GM21528 (cell line): ENCODE results near the gene ABLIM2.

Source experiments
- ATAC-seq: cut with Tn5 transposase; IDR thresholded peaks from one replicate; pipeline ENCODE4 v1.9.1; 2021; ENCODE audit warnings: mild to moderate bottlenecking, moderate library complexity; ENCODE audit not compliant: unreplicated experiment, low FRiP score

ABLIM2 gene

DNA sequence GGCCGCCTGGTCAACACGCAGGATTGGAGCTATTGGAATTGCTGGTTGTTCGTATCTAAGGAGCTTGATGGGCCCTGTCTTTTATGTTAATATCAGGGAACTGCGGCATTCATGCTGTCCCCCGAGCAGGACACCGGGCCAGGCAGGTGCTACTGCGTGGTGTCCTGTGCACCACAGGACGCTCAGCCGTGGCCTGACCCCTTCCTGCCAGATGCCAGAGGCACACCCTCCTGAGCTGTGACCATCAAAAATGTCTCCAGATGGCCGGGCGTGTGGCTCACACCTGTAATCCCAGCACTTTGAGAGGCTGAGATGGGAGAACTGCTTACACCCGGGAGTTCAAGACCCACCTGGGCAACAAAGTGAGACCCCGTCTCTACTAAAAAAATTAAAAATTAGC lies 32.1 kb downstream of the ABLIM2 start:
- ATAC-seq, result no peak

GRCh38 chr4:8125526-8126056 lies 33.0 kb downstream of the ABLIM2 start:
- ATAC-seq, result no peak

DNA sequence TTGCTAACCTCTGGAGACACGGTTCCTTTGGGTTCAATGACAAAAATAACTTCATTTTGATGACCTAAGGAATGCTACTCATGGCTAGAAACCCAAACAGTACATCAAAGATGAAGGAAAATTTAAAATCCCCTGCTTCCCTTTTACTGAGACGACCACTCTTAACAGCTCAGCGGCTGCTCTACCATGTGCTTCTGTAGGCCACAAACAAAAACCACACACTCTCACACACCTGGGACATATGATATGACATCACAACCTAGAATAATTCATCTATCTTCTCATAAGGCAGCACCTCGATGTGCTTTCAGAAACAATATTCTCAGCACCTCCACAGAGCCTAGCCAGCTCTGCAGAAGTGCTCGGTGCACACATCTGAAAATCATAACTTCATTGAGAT lies 34.7 kb downstream of the ABLIM2 start:
- no peak for ATAC-seq

- no peak for ATAC-seq
These were observed 35.2 kb downstream of the ABLIM2 start for GRCh38 chr4:8123389-8123788.

DNA sequence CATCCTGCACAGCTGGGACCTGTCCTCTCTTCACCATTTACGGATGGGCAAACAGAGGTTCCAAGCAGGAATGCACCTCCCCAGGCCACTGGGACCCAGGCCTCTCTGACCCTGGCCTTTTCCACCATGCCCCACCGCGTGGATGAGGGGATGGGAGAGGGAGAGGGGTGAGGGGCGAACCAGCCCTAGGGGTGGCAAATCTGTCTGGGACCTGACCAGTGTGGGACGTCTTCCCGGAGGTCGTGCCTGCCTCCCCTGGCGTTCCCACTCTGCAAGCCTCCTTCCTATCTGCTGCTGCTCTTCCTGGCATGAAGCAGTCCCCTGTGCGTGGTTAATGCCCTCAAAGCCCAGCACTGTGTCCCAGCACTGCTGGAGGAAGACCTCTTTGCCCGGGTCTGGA lies 35.9 kb downstream of the ABLIM2 start:
- ATAC-seq, result no peak

GRCh38 chr4:8121292-8122015 lies 37.2 kb downstream of the ABLIM2 start:
- ATAC-seq, result no peak

DNA sequence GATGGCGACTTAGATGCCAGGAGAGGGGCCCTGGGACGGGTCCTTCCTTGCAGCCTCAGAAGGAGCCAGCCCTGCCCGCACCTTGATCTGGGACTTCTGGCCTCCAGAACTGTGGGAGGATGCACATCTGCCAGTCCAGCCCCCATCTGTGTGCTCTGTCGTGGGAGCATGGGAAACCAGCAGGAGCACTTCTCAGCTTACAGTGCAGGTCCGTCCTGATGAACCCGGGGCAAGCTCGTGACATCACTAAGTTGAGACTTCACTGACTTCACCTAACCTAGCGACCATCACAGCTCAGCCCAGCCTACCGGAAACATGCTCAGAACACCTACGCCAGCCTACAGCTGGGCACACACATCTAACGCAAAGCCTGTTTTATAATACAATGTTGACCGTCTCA lies 38.1 kb downstream of the ABLIM2 start:
- no peak for ATAC-seq

DNA sequence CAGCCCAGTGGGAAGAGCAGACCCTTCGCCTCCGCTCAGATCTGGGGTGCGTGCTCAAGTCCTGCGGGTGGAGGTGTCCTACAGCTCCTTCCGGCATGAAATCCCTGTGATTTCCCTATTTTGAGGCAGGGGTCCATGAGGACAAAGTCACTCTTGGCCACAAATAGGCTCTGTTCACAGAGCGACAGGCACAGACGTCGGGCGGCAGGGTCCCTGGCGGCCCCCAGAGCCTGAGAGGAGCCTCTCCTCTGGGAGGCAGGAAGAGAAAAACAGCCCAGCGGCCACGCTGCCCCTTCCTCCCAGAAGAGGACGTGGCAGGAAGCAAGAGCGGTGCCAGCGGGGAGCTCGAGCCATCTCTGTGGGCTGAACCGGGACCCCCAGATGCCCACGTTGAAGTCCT lies 38.7 kb downstream of the ABLIM2 start:
- no peak for ATAC-seq

DNA sequence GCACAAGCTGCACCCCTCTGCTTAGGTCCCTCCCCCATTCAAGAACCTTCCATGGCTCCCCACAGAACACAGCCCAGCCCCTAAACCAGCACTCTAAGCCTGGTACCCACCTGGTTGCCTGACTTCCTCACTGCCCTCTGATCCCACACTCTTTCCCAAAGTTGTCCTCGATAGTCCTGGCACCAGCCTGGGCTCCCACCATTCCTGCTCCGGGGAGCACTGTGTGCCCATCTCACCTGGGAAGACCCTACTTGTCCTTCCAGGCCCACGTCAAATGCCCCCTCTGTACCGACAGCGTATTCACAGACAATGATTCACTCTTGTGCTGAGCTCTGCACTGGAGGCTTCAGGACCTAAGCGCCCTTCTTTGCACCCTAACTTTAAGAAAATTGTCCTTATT lies 40.1 kb downstream of the ABLIM2 start:
- no peak for ATAC-seq

DNA sequence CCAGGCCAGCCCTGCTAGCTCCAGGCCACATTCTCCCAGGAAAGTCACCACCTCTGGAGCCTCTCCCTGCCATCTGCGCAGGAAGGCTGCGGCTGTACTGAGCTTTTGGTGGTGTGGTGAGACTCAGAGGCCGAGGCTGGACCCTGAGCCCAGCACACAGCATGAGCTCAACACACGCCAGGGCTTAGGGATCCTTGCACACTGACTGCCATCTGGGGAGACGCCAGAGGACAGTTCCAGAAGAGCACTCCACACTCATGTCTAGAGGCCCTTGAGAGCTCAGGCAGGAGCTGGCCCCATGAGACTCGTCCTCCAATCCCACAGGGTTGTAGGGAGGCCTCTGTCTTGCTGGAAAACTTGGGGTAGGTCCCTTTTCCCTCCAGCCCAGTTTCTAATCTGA lies 40.6 kb downstream of the ABLIM2 start:
- ATAC-seq, result no peak

- no peak for ATAC-seq
These were observed 41.3 kb downstream of the ABLIM2 start for GRCh38 chr4:8117278-8117682.

DNA sequence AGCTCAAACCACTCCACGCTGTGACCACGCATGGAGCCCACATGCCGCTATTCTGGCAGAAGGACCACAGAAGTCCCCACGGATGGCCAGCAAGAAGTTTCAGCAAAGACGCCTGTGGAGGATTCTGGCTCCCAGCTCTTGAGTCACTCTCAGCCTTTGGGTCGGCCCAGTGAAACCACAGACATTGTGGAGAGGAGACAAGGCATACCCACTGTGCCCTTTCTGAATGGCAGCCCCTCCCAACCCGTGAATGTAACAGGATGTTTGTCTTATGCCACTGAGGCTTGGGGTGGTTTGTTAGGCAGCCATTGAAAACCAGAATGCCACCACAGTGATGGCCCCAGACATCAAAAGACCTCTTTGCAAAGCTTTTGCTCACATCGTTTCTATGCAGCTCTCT lies 42.7 kb downstream of the ABLIM2 start:
- no peak for ATAC-seq

GRCh38 chr4:8115203-8115520 lies 43.5 kb downstream of the ABLIM2 start:
- ATAC-seq, result no peak

DNA sequence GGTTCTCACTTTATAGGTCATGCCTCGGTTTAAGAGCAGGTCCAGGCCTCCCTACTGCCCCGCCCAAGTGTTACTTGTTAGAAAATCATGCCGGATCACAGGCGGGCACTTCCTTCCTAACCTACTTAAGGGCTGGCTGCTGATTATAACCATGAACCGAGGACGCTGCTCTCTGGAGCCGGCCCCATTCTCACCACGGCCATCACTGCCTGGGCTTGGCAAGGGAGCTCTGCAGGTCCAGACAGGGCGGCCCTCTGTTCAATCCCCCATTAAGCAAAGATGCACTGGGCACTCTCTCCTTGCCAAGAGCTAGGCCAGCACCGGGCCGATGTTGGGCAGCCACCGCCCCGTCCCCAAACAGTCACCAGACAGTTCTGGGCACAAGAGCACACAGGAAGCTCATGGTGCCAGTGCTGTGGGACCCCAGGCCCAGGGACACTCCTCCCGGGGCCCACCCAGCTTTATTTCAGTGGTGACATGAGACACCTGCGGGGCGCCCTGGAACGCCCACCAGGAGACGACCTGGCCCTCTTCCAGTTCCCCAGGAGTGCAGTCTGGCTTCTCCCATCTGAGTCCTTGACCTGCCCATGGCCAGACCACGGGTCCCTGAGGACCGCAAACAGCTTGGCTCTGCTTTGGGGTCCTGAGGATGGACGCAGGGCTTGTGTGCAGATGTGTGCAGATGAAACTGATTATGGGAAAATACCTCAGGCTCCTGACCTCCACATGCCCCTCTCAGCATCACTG lies 44.0 kb downstream of the ABLIM2 start:
- ATAC-seq, result no peak

DNA sequence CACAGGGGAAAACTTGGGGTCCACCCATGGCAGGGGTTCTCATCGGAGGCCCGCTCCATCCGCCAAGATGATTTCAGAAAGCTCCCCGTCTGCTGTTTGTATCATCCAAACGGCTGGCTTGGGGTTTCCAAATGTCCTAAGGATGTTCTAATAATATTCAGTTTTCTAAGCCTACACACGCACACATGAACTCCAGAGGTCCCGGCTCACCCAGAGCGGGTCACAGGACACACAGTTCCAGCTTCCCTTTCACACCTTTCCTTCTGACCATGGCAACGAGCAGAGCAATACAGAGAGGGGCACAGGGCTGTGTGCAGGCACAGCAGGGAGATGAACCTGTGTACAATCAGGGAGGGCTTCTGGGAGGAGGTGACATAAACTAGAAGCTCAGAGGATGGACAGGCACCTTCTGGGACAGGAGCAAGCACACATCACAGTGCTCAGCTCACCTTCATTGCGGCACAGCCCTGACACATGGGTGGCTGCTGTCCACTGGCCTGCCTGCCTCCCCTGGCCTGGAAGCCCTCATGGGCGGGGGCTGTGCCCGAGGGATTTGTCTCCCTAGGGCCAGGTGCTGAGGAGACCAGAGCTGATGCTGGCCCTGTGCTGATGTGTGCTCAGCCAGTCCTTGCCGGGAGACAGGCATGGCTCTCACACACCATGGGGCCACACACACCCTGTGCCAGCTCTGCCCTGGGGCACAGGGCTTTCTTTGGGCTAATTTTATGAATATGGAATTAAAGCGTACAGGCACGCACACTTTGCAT lies 44.8 kb downstream of the ABLIM2 start:
- no peak for ATAC-seq

DNA sequence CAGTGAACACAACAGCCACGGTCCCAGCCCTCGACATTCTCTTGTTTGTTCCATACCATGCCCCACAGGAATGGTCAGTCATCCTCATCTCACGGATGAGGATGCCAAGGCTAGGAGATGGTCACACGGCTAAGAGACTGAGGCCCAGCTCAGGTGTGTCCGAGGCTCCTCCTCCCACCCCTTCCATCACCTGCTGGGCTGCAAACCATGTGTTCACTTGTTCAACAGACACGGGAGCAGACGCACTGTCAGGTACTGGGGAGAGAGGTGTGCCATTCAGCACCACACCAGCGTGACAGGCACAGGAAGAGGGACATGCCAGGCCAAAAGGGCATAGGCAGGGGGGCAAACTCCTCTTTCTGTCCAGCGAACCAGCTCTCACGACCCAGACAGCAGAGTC lies 45.9 kb downstream of the ABLIM2 start:
- no peak for ATAC-seq

- ATAC-seq, result no peak
These were observed 46.5 kb downstream of the ABLIM2 start for GRCh38 chr4:8112036-8112576.

DNA sequence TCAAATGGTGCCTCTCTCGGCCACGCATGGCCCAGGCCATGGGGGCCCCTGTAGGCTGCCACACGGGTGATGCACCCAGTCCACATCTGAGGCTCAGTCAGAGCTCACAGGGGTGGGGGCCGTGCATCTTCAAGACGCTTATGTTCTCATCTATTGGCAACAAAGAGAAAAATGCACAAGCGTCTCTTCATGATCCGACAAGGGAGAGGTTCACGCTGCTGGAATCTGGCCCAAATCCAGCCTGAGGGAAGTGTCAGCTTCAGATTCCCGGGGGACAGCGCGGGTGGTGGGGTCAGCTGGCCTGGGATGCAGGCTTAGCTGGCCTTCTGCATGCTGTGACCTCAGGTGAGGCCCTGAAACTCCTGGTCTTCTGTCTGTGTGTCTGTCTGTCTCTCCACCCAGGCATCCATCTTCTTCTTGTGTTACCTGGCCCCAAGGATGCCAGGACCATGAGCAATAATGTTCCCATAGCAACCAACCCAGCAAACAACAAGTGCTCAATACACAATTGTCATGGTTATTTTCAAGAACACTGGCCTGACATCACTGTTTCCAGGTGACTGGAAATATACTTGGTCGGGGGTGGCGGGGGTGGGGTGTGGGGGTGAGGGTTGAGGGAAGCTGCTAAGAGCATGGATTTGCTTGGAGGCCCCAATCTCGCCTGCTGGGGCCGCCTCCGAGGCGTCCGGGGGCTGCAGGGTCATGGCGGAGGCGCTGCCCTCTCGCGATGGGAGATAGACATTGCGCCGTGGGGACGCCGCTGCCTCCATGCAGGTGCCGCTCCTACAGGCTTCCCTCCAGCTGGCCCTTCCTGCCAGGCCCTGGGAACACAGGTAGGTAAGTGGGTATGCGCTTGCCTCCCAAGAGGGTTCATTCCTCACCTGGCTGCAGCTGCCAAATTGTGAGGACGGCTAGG lies 48.3 kb downstream of the ABLIM2 start:
- no peak for ATAC-seq

GRCh38 chr4:8109406-8110065 lies 49.1 kb downstream of the ABLIM2 start:
- no peak for ATAC-seq

DNA sequence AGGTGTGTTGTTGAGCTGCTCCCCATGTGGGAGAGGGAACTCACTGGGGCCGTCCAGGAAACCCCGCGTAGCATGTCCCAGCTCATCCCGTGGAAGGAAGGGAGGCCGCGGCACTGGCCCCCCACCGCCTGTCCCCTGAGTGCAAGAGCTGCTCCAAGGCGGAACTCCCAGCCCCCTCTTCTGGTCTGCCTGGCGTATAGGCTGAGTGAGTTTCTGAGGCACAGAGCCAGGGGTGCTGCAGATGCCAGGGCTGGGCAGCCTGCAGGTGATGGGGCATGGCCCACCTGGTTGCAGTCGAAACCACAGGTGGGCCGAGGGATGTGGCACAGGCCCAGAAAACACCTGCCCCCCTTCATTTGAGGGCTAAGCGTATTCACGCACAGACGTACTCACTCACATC lies 49.6 kb downstream of the ABLIM2 start:
- ATAC-seq, result no peak
